Measurements from ENCODE around the gene GLB1L2. TPM values are rescaled to one million over a fixed set of nuclear protein-coding genes. Genes with fewer than 3 reads are reported as not detected.

GLB1L2 gene
- total and polyA plus RNA-seq, 2 experiments from 2014 or later: 3.3 to 12.3 TPM

DNA sequence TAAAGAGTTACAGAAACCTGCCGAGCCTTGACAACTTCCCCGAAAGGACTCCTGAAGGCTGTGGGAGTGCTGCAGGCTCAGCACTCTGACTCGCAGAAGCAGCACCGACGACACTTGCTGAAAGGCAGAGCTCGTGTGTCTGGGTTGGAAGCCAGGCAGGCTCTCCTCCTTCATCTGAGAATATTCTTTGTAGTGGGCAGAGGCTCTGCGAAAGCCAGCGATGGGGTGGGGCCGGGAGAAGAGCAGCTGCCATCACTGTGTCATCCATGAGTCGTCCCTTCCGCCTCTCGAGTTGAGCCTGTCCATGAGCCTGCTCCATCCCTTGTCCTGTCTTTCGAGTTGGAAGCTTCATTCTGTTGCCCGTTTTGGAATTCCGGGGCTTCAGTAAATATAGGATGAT is 11.9 kb downstream of the GLB1L2 start:
- H3K4me3 Mint-ChIP-seq: no peak overlapping the region
- Histone ChIP-seq H3K4me2 (no peak overlapping the region), H4K20me1 (replicated peaks; ENCODE audit: insufficient read depth) (no peaks in the 10 kb centered on the region), H3K4me3 (no peak overlapping the region), H3F3A (replicated peaks; ENCODE audit: low read depth) (no peaks in the 10 kb centered on the region), H3K4me1 (ENCODE audit: insufficient read depth) (no peaks in the 10 kb centered on the region; the same call in 1 of the 2 replicates), H2AFZ (no peak overlapping the region), H3K27ac (ENCODE audit: low read depth) (no peak overlapping the region), H3K27me3 (ENCODE audit: insufficient read depth) (no peaks in the 10 kb centered on the region), H3K79me2 (replicated peaks; ENCODE audit: insufficient read depth) (no peaks in the 10 kb centered on the region), H3K9me2 (ENCODE audit: insufficient read depth) (no peaks in the 10 kb centered on the region), H3K36me3 (ENCODE audit: insufficient read depth) (no peaks in the 10 kb centered on the region)
- H3K4me1 Mint-ChIP-seq: peaks cover 7% of the 10 kb centered on the region
- ATAC-seq (no peak), DNase-seq (ENCODE audit: low spot score) (no peak)
- H3K27ac Mint-ChIP-seq: no peak overlapping the region
- H3K36me3 Mint-ChIP-seq (ENCODE audit: low read depth): no peaks in the 10 kb centered on the region
- TF ChIP-seq, protein P1, sequence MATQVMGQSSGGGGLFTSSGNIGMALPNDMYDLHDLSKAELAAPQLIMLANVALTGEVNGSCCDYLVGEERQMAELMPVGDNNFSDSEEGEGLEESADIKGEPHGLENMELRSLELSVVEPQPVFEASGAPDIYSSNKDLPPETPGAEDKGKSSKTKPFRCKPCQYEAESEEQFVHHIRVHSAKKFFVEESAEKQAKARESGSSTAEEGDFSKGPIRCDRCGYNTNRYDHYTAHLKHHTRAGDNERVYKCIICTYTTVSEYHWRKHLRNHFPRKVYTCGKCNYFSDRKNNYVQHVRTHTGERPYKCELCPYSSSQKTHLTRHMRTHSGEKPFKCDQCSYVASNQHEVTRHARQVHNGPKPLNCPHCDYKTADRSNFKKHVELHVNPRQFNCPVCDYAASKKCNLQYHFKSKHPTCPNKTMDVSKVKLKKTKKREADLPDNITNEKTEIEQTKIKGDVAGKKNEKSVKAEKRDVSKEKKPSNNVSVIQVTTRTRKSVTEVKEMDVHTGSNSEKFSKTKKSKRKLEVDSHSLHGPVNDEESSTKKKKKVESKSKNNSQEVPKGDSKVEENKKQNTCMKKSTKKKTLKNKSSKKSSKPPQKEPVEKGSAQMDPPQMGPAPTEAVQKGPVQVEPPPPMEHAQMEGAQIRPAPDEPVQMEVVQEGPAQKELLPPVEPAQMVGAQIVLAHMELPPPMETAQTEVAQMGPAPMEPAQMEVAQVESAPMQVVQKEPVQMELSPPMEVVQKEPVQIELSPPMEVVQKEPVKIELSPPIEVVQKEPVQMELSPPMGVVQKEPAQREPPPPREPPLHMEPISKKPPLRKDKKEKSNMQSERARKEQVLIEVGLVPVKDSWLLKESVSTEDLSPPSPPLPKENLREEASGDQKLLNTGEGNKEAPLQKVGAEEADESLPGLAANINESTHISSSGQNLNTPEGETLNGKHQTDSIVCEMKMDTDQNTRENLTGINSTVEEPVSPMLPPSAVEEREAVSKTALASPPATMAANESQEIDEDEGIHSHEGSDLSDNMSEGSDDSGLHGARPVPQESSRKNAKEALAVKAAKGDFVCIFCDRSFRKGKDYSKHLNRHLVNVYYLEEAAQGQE (IDR thresholded peaks at IDR 0.05; ENCODE audit: unreplicated experiment): no peak
- no peak for TF ChIP-seq STAT1 (IDR thresholded peaks at IDR 0.05; ENCODE audit: unreplicated experiment)
- TF ChIP-seq POLR2AphosphoS5 (IDR thresholded peaks at IDR 0.05; ENCODE audit: low read depth): no peak
- TF ChIP-seq, protein P2, sequence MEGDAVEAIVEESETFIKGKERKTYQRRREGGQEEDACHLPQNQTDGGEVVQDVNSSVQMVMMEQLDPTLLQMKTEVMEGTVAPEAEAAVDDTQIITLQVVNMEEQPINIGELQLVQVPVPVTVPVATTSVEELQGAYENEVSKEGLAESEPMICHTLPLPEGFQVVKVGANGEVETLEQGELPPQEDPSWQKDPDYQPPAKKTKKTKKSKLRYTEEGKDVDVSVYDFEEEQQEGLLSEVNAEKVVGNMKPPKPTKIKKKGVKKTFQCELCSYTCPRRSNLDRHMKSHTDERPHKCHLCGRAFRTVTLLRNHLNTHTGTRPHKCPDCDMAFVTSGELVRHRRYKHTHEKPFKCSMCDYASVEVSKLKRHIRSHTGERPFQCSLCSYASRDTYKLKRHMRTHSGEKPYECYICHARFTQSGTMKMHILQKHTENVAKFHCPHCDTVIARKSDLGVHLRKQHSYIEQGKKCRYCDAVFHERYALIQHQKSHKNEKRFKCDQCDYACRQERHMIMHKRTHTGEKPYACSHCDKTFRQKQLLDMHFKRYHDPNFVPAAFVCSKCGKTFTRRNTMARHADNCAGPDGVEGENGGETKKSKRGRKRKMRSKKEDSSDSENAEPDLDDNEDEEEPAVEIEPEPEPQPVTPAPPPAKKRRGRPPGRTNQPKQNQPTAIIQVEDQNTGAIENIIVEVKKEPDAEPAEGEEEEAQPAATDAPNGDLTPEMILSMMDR (conservative IDR thresholded peaks at IDR 0.05; ENCODE audit: low read depth in 2 of 2): no peak
- TF ChIP-seq ZNF331 (CRISPR knock-in tag; IDR thresholded peaks at IDR 0.05; ENCODE audit: low read depth): no peak
- TF ChIP-seq, protein P3, sequence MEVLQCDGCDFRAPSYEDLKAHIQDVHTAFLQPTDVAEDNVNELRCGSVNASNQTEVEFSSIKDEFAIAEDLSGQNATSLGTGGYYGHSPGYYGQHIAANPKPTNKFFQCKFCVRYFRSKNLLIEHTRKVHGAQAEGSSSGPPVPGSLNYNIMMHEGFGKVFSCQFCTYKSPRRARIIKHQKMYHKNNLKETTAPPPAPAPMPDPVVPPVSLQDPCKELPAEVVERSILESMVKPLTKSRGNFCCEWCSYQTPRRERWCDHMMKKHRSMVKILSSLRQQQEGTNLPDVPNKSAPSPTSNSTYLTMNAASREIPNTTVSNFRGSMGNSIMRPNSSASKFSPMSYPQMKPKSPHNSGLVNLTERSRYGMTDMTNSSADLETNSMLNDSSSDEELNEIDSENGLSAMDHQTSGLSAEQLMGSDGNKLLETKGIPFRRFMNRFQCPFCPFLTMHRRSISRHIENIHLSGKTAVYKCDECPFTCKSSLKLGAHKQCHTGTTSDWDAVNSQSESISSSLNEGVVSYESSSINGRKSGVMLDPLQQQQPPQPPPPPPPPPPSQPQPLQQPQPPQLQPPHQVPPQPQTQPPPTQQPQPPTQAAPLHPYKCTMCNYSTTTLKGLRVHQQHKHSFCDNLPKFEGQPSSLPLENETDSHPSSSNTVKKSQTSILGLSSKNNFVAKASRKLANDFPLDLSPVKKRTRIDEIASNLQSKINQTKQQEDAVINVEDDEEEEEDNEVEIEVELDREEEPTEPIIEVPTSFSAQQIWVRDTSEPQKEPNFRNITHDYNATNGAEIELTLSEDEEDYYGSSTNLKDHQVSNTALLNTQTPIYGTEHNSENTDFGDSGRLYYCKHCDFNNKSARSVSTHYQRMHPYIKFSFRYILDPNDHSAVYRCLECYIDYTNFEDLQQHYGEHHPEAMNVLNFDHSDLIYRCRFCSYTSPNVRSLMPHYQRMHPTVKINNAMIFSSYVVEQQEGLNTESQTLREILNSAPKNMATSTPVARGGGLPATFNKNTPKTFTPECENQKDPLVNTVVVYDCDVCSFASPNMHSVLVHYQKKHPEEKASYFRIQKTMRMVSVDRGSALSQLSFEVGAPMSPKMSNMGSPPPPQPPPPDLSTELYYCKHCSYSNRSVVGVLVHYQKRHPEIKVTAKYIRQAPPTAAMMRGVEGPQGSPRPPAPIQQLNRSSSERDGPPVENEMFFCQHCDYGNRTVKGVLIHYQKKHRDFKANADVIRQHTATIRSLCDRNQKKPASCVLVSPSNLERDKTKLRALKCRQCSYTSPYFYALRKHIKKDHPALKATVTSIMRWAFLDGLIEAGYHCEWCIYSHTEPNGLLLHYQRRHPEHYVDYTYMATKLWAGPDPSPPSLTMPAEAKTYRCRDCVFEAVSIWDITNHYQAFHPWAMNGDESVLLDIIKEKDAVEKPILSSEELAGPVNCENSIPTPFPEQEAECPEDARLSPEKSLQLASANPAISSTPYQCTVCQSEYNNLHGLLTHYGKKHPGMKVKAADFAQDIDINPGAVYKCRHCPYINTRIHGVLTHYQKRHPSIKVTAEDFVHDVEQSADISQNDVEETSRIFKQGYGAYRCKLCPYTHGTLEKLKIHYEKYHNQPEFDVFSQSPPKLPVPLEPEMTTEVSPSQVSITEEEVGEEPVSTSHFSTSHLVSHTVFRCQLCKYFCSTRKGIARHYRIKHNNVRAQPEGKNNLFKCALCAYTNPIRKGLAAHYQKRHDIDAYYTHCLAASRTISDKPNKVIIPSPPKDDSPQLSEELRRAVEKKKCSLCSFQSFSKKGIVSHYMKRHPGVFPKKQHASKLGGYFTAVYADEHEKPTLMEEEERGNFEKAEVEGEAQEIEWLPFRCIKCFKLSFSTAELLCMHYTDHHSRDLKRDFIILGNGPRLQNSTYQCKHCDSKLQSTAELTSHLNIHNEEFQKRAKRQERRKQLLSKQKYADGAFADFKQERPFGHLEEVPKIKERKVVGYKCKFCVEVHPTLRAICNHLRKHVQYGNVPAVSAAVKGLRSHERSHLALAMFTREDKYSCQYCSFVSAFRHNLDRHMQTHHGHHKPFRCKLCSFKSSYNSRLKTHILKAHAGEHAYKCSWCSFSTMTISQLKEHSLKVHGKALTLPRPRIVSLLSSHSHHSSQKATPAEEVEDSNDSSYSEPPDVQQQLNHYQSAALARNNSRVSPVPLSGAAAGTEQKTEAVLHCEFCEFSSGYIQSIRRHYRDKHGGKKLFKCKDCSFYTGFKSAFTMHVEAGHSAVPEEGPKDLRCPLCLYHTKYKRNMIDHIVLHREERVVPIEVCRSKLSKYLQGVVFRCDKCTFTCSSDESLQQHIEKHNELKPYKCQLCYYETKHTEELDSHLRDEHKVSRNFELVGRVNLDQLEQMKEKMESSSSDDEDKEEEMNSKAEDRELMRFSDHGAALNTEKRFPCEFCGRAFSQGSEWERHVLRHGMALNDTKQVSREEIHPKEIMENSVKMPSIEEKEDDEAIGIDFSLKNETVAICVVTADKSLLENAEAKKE (CRISPR knock-in tag; IDR thresholded peaks at IDR 0.05): no peak
- no peak for TF ChIP-seq EZH2phosphoT487 (IDR thresholded peaks at IDR 0.05; ENCODE audit: unreplicated experiment)
- no peak for TF ChIP-seq NANOG (IDR thresholded peaks at IDR 0.05; ENCODE audit: borderline replicate concordance)
- TF ChIP-seq JUNB (IDR thresholded peaks at IDR 0.05; ENCODE audit: unreplicated experiment): no peak
- TF ChIP-seq EZH2 (IDR thresholded peaks at IDR 0.05; ENCODE audit: low read depth, unreplicated experiment): no peak
- no peak for TF ChIP-seq ZNF114 (CRISPR knock-in tag; IDR thresholded peaks at IDR 0.05)
- TF ChIP-seq, protein P4, sequence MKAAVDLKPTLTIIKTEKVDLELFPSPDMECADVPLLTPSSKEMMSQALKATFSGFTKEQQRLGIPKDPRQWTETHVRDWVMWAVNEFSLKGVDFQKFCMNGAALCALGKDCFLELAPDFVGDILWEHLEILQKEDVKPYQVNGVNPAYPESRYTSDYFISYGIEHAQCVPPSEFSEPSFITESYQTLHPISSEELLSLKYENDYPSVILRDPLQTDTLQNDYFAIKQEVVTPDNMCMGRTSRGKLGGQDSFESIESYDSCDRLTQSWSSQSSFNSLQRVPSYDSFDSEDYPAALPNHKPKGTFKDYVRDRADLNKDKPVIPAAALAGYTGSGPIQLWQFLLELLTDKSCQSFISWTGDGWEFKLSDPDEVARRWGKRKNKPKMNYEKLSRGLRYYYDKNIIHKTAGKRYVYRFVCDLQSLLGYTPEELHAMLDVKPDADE (IDR thresholded peaks at IDR 0.05): no peak
- TF ChIP-seq CREB1 (CRISPR knock-in tag; IDR thresholded peaks at IDR 0.05; ENCODE audit: low read depth): no peak
- H3K9me3 Mint-ChIP-seq: no peaks in the 10 kb centered on the region
- peaks cover 5% of the 10 kb centered on the region for H3K27me3 Mint-ChIP-seq (ENCODE audit: insufficient read depth, low read depth, poor library complexity)

All from GM23338 (cell line).